Stimulated activated CD4-positive, alpha-beta T cell treated with anti-CD3 and anti-CD28 coated beads, Interleukin-2, amount 100 ng/mL, for 48 hours (primary cell): ENCODE data around the gene KRABD2.
"Not testable (repeated sequence)": the region's sequence is repeated elsewhere in the genome, so short reads cannot be mapped to it uniquely, and the experiment has no call there.

Experiments used
- DNase-seq, 2 donors: peaks; one replicate each; pipeline ENCODE4 v3.0.0-alpha.2; 2020

The KRABD2 gene

GRCh38 chr17:8376271-8377067, at the start of gene KRABD2:
KRABD2 (minus strand) TSS chr17:8376704.
- DNase-seq, result peak; percentile 90

GRCh38 chr17:8421571-8421970, 45.1 kb upstream of the KRABD2 start:
- no peak for DNase-seq

GRCh38 chr17:8420041-8420934, 43.8 kb upstream of the KRABD2 start:
- no peak for DNase-seq

- DNase-seq, result no peak
These were observed 42.8 kb upstream of the KRABD2 start for GRCh38 chr17:8419305-8419704.

GRCh38 chr17:8418471-8418870, 42.0 kb upstream of the KRABD2 start:
- no peak for DNase-seq

- no peak for DNase-seq
These were observed 41.3 kb upstream of the KRABD2 start for GRCh38 chr17:8417806-8418205.

GRCh38 chr17:8413938-8414337, 37.4 kb upstream of the KRABD2 start:
- no peak for DNase-seq

- no peak for DNase-seq
These were observed 36.8 kb upstream of the KRABD2 start for GRCh38 chr17:8413328-8413727.

- DNase-seq, result no peak
These were observed 35.6 kb upstream of the KRABD2 start for GRCh38 chr17:8412089-8412488.

- DNase-seq, result no peak
These were observed 34.4 kb upstream of the KRABD2 start for GRCh38 chr17:8410883-8411238.

- peak; percentile 81 to 85 for DNase-seq
These were observed 33.7 kb upstream of the KRABD2 start for GRCh38 chr17:8409966-8410882.

- DNase-seq, result no peak
These were observed 31.9 kb upstream of the KRABD2 start for GRCh38 chr17:8408371-8408770.

GRCh38 chr17:8406174-8406573, 29.7 kb upstream of the KRABD2 start:
- DNase-seq, result no peak

- DNase-seq, result no peak
These were observed 29.1 kb upstream of the KRABD2 start for GRCh38 chr17:8405499-8406016.

GRCh38 chr17:8402921-8403536, 26.5 kb upstream of the KRABD2 start:
- no peak for DNase-seq

GRCh38 chr17:8401107-8401506, 24.6 kb upstream of the KRABD2 start:
- DNase-seq, result no peak

- DNase-seq, result no peak
These were observed 22.5 kb upstream of the KRABD2 start for GRCh38 chr17:8398980-8399379.

GRCh38 chr17:8397636-8398035, 21.1 kb upstream of the KRABD2 start, which contains the start of gene RNF222:
RNF222 (minus strand) TSS chr17:8397827; CDS start chr17:8393461, 4,366 bp downstream.
- DNase-seq, result no peak

GRCh38 chr17:8394497-8394896, 18.0 kb upstream of the KRABD2 start:
- DNase-seq, result not testable (repeated sequence)

GRCh38 chr17:8393470-8394231, 17.1 kb upstream of the KRABD2 start:
- DNase-seq, result no peak
